Measurements from ENCODE around the gene CADPS2.

- no peak for TF ChIP-seq CTCF (IDR thresholded peaks at IDR 0.05; ENCODE audit: low read length)
- no peak for TF ChIP-seq EZH2 (IDR thresholded peaks at IDR 0.05; ENCODE audit: borderline replicate concordance, low read length)
These were observed 351.2 kb downstream of the CADPS2 start for GRCh38 chr7:122535086-122535485.
